GM21360 (cell line): ENCODE measurements around the gene ATP4B.

Experiments used
- ATAC-seq: cut with Tn5 transposase; IDR thresholded peaks from one replicate; pipeline ENCODE4 v1.9.1; 2021; ENCODE audit warnings: mild to moderate bottlenecking, moderate library complexity; ENCODE audit not compliant: unreplicated experiment

The ATP4B gene

DNA sequence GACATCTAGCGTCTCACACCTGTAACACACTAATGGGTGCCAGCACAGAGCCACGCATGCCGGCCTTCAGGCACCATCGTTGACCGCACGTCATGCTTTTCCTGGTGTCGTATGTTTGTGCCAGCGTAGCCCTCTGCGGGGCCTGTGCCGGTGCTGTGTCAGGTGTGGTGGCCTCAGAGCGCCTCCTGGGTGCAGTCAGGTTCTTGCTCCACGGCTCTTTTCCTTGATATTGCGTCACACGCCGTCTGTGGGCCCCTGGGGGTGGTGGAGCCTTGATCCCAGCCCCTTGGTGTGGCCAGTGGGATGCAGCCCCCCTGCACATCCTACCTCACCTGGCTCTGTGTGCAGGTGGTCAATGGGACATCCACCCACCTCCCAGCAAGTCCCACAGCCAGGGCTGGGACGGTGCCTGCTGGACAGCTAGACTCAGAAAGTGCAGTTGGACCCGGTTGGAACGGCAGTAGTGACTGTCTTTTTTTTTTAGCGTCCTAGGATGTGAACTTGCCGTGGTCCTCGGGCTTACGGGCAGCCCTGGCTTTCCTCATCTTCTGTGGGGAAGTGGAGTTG, 48.9 kb downstream of the ATP4B start:
- ATAC-seq, result no peak

DNA sequence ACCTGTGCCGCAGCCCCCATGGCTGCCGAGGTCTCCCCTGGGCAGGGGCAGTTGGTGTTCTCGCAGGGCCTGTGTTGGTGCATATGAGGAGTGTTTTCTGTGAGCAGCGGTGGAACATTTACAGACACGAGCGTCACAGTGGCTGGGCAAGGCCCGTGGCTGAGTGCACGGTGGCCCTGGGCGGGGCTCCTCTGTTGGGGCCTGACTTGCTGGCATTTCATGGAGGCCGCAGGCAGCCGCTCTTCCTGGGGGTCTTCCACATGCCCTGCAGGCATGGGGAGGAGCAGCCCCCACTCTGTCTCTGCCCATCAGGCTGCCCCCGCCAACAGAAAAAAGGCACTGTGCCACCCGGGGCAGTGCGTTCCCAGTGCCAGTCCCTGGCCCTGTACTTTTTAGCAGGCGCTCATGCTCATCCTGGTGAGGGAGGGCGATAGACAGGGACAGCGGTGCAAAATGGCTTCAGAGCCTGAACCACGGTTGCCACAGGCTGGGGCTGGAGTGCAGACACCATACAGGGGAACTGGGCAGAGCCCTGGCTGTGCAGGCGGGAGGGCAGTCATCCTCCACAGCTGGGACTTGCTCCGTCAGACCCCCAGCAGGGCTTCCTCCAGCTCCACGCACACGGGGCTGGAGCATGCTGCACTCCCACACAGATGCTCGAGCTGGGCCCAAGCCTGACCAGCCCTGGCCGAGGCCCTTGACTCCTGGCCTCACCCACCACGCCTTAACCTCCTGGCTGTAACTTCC, 49.9 kb downstream of the ATP4B start:
- ATAC-seq, result no peak

DNA sequence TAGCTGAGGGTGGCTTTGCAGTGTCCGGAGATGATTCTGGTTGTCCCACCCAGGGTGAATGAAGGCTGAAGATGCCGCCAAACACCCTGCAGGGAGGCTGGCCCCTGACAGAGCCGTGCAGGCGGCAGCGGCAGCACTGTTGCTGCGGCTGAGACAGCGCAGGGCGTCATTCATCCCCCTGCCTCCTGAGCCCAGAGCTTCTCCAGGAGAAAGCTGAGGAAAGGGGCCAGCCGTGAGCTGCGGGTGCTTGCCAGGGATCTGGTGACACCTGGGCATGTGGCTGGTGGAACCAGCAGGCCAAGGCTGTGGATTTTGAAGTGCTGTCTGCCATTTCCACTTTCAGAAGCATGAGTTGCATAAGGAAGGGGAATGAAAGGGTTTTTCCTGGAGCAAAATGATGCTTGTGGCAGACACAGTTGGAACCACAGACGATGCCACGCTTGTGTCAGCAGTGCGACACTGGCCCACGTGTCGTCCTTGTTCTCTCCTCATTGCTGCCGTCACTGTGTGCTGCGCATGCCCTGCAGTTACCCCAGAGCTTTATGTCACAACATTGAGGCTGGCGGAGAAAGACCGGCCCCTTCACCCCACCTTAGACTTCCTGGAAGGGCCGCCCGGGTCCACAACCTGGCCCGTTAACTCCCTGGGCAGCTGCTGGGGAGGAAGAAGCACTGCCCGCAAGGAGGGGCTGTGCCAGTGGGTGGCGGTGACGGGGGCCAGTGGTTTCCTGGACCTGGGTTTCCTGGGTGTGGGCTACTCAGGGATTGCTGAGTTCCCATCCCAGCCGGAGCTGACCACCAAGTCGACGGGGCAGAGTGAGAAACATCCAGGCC, 50.7 kb downstream of the ATP4B start:
- ATAC-seq, result no peak

DNA sequence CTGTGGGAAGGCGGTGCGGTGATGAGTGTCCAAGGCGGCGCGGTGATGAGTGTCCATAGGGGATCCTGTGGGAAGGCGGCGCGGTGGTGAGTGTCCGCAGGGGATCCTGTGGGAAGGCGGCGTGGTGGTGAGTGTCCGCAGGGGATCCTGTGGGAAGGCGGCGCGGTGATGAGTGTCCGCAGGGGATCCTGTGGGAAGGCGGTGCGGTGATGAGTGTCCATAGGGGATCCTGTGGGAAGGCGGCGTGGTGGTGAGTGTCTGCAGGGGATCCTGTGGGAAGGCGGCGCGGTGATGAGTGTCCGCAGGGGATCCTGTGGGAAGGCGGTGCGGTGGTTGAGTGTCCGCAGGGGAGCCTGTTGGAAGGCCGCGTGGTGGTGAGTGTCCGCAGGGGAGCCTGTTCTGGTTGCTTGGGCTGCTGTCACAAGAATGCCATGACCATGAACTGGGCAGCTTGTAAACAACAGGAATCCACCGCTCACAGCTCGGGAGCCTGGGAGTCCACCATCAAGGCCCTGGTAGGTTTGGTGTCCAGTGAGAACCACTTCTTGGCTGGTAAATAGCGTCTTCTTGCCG, 52.0 kb downstream of the ATP4B start:
- no peak for ATAC-seq

DNA sequence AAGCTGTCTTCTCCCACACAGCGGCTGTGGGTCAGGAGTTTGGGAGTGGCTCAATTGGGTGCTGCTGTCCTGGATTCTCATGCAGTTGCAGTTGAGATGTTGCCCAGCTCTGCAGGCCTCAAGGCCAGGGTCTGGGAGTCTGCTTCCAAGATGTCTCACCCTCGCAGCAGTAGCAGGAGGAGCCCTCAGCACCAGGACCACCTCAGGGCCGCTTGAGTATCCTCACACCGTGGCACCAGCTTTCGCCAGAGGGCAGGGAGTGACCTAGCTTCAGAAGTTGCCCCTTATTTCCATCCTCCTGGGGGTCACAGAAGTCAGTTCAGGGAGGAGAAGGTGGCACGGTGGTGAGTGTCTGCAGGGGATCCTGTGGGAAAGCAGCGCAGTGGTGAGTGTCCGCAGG, 52.5 kb downstream of the ATP4B start:
- ATAC-seq, result no peak

DNA sequence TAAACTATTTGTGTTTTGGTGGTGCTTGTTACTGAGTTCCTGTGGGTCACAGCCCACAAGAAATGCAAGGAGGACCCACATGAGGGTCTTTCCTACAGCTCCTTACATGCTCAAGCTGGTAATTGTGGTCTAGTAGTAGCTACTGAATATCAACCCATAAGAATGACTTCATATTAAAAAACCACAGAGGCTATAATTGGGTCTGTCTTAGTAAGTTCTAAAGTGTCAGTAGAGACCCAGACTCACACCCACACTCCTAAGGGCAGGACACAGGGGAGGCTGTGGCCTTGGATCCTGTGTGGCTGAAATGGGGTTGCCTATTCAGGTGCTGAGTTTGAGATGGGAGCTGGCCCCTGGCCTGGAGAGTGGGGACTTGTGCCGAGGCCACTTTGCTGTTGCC, 53.8 kb downstream of the ATP4B start:
- no peak for ATAC-seq

DNA sequence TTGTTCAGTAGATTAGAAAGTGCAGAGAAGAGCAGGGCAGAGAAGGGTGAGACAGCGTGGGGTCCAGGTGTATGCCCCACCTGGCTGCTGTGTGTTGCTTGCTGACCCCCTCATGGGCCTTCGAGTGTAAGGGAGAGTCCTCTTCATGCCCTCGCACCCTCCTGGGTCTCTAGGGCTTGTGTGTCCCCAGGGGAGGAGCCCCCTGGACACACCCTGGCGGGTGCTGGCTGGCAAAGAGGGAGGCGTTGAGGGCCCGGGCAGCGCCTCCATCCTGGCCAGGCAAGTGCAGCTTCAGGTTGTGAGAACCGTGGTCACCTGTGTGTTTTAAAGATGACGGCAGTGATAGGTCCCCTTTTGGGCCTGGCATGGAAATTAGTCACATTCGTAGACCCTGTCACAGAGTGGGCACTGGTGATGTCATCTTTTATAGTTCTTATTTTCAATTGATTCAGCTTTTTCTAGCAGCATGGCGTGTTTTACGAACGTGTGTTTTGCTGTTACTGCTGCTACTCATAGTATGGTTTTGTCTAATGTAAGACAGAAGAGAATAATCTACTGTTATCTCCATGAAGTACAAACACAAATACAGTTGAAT, 54.8 kb downstream of the ATP4B start:
- ATAC-seq, result no peak

DNA sequence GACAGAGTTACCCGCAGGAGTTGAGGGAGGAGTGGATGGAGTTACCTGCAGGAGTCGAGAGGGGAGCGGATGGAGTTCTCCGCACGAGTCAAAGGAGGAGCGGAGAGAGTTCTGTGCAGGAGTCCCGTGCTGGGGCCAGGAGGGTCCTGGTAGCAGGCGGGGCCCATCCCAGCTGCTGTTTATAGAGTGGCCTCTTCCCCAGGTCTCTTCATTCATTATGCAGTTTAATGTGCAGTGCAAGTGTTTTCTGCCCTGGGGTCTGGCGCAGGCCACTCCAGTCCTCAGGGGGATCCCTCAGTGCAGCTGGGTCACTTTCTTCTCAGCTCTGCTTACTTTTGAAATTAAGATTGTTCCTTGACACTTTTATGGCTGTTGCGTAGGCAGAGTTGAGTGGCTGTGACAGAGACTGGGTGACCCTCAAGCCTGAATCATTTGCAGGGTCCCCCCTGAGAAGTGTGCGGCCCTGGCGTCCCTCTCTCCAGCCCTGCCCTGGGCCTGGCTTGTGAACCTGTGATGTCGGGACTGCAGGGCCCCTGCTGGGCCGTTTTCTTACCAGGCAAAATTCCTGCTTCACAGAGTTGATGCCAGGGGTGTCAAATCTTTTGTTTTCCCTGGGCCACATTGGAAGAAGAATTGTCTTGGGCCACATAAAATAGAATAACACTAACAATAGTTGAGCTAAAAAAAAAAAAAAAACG, 55.6 kb downstream of the ATP4B start:
- ATAC-seq, result no peak

DNA sequence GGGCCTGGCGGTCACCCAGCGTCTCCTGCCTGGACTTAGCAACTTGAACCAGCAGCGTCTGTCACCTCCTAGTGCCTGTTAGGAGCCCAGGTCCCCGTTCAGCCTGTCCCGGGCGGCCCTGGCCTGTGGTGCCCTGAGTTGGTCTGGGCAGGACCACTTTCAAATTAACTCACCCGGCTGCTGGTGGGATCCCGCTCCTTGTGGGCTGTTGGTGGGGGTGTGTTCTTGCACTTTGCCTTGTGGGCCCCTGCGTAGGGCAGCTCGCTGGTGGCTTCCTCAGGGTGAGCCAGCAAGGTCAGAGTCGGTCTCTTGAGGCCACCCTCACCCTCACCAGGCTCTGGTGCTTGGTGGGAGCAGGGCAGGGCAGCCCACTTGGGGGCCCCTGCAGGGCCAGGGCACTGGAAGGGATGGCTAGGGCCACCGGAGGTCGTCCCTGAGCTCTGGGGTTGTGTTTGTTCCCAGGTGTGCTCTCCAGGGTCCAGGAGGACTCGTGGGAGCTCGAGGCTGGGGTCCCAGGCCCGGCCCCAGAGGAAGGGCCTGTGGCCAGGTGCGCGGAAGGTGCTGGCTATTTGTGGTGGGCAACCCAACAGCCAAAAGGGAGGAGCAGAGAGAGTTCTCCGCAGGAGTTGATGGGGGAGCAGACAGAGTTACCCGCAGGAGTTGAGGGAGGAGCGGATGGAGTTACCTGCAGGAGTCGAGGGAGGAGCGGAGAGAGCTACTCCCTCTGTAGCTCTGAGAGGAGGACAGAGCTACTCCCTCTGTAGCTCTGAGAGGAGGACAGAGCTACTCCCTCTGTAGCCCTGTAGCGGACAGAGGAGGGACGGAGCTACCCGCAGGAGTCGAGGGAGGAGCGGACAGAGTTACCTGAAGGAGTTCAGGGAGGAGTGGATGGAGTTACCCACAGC, 56.6 kb downstream of the ATP4B start:
- ATAC-seq, result no peak

DNA sequence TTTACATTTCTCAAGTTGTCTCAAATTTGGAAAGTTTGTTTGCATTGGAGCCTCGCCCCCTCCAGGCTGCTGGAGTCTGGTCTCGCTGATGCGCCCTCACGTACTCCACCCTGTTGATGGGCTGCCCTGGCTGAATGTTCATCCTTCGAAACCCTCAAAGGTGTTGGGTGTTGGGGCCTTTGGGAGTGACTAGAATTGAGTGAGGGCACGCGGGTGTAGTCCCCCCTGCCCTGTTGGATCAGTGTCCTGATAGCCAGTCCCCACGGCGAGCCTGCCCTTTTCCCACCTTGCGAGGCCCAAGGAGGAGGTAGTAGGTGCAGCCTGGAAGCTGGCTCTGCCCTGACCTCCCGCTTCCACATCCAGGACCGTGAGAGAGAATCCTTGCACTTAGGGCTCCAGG, 58.6 kb downstream of the ATP4B start:
- no peak for ATAC-seq
